Activated CD4-positive, alpha-beta memory T cell treated with anti-CD3 and anti-CD28 coated beads, Interleukin-2, amount 10 ng/mL, durations not matched to agents 7 days and 5 days (primary cell): Measurements from ENCODE around the gene PRODH2. TPM values are rescaled to one million over a fixed set of nuclear protein-coding genes. Genes with fewer than 3 reads are reported as not detected.

Experiments
- CTCF ChIA-PET: fragments of 350-600 bp; sonication (Branson Sonifier 250); formaldehyde crosslinking; loops from one replicate; lab custom pipeline; 2021; ENCODE audit warnings: antibody characterized with exemption, inconsistent platforms; lab: Charles Lee
- POLR2A ChIA-PET: fragments of 350-600 bp; sonication (Branson Sonifier 250); formaldehyde crosslinking; loops from one replicate; lab custom pipeline; 2021; ENCODE audit warnings: antibody characterized with exemption; lab: Charles Lee
- DNase-seq: peaks from one replicate; pipeline ENCODE4 v3.0.0-alpha.2; 2020
- H3K27ac Mint-ChIP-seq: one replicate; pipeline ENCODE4 v1.8.0; 2021; ENCODE audit warnings: mild to moderate bottlenecking, mixed read lengths
- H3K27me3 Mint-ChIP-seq: one replicate; pipeline ENCODE4 v1.8.0; 2021; ENCODE audit warnings: mixed read lengths
- H3K36me3 Mint-ChIP-seq: one replicate; pipeline ENCODE4 v1.8.0; 2021; ENCODE audit warnings: low read depth, mixed read lengths
- H3K4me1 Mint-ChIP-seq: one replicate; pipeline ENCODE4 v1.8.0; 2021; ENCODE audit warnings: mixed read lengths
- H3K4me3 Mint-ChIP-seq: one replicate; pipeline ENCODE4 v1.8.0; 2021; ENCODE audit warnings: mild to moderate bottlenecking, mixed read lengths
- H3K9me3 Mint-ChIP-seq: one replicate; pipeline ENCODE4 v1.8.0; 2021; ENCODE audit warnings: mixed read lengths
- total RNA-seq, 2 experiments: library from RNA; stranded (reverse); gene quantifications; one replicate each; pipeline ENCODE4 v1.2.3, GENCODE V29; 2021

Gene PRODH2
- total RNA-seq, 2 experiments from 2014 or later = not detected

DNA sequence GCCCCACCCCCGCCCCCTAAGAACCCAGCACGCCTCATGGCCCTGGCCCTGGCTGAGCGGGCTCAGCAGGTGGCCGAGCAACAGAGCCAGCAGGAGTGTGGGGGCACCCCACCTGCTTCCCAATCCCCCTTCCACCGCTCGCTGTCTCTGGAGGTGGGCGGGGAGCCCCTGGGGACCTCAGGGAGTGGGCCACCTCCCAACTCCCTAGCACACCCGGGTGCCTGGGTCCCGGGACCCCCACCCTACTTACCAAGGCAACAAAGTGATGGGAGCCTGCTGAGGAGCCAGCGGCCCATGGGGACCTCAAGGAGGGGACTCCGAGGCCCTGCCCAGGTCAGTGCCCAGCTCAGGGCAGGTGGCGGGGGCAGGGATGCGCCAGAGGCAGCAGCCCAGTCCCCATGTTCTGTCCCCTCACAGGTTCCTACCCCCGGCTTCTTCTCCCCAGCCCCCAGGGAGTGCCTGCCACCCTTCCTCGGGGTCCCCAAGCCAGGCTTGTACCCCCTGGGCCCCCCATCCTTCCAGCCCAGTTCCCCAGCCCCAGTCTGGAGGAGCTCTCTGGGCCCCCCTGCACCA, 25.3 kb downstream of the PRODH2 start:
- no peak for DNase-seq
- POLR2A ChIA-PET = no interaction called here
- Mint-ChIP-seq H3K27me3 (no peaks in the 10 kb centered on the region), H3K4me3 (no peak overlapping the region), H3K36me3 (peaks cover 8% of the 10 kb centered on the region), H3K4me1 (no peaks in the 10 kb centered on the region), H3K9me3 (no peaks in the 10 kb centered on the region), H3K27ac (no peak overlapping the region)
- CTCF ChIA-PET = no interaction called here

DNA sequence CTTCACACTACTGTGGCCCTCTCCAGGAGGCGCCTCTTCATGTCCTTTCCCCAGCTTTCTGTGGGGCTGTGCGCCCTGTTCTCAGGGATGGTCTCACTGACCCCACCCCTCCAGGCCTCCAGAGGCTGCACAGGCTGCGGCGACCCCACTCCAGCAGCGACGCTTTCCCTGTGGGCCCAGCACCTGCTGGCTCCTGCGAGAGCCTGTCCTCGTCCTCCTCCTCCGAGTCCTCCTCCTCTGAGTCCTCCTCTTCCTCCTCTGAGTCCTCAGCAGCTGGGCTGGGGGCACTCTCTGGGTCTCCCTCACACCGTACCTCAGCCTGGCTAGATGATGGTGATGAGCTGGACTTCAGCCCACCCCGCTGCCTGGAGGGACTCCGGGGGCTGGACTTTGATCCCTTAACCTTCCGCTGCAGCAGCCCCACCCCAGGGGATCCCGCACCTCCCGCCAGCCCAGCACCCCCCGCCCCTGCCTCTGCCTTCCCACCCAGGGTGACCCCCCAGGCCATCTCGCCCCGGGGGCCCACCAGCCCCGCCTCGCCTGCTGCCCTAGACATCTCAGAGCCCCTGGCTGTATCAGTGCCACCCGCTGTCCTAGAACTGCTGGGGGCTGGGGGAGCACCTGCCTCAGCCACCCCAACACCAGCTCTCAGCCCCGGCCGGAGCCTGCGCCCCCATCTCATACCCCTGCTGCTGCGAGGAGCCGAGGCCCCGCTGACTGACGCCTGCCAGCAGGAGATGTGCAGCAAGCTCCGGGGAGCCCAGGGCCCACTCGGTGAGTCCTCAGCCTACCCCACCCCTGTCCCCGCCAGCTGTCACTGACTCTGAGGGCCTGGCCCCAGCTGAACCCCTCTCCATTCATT, 26.1 kb downstream of the PRODH2 start:
- no peak overlapping the region for H3K27ac Mint-ChIP-seq
- H3K9me3 Mint-ChIP-seq = no peaks in the 10 kb centered on the region
- CTCF ChIA-PET = no interaction called here
- no peak for DNase-seq
- no peaks in the 10 kb centered on the region for H3K4me1 Mint-ChIP-seq
- no peaks in the 10 kb centered on the region for H3K27me3 Mint-ChIP-seq
- POLR2A ChIA-PET = no interaction called here
- H3K4me3 Mint-ChIP-seq = no peak overlapping the region
- H3K36me3 Mint-ChIP-seq = peaks cover 10% of the 10 kb centered on the region

DNA sequence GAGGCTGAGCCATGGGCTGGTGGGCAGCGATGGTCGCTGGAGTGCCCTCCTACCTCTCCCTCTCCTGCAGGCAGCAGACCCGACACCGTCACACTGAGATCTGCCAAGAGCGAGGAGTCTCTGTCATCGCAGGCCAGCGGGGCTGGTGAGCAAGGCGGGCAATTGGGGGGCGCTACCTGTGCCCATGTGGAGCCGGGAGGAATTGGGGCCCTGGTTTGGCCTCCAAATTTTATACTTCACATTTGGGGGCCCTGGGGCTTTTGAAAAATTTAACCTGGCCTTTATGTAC, 27.4 kb downstream of the PRODH2 start:
- POLR2A ChIA-PET = no interaction called here

DNA sequence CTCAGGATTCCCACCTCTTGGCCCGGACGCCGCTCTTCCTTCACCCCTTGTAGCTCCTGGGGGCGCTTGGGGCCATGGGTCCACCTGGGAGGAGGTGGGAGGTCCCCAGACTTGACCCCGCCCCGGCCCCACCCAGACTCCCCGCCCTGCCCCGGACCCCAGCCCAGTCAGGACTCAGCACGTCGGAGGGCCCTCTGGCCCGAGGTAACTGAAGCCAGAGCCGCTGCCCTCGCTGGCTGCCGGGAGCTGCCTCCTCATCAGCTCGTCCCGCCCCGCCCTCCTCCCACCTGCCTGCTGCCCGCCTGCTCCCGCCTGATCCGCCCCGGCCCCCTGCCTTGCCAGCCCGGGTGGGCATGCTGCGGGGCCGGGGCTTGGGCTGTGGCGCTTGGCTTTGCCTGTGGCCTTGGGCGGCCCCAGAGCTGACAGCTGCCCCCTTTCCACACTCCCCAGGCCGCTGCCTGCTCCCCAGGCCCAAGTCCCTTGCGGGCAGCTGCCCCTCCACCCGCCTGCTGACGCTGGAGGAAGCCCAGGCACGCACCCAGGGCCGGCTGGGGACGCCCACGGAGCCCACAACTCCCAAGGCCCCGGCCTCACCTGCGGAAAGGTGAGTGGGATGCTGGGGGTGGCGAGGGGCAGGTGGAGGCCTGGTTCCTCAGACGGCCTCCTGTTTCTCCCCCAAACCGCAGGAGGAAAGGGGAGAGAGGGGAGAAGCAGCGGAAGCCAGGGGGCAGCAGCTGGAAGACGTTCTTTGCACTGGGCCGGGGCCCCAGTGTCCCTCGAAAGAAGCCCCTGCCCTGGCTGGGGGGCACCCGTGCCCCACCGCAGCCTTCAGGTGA, 27.9 kb downstream of the PRODH2 start:
- Mint-ChIP-seq H3K27me3 (no peaks in the 10 kb centered on the region), H3K4me1 (no peaks in the 10 kb centered on the region), H3K27ac (no peak overlapping the region), H3K36me3 (peaks cover 20% of the 10 kb centered on the region), H3K9me3 (no peaks in the 10 kb centered on the region), H3K4me3 (no peak overlapping the region)
- ChIA-PET CTCF (no interaction called here), POLR2A (no interaction called here)
- DNase-seq = no peak

More for the DNA sequence above, 27.4 kb downstream of the PRODH2 start:
- Mint-ChIP-seq H3K9me3 (no peaks in the 10 kb centered on the region), H3K36me3 (peaks cover 16% of the 10 kb centered on the region), H3K27me3 (no peaks in the 10 kb centered on the region), H3K4me3 (no peak overlapping the region), H3K27ac (no peak overlapping the region), H3K4me1 (no peaks in the 10 kb centered on the region)
- DNase-seq = no peak
- CTCF ChIA-PET = no interaction called here

DNA sequence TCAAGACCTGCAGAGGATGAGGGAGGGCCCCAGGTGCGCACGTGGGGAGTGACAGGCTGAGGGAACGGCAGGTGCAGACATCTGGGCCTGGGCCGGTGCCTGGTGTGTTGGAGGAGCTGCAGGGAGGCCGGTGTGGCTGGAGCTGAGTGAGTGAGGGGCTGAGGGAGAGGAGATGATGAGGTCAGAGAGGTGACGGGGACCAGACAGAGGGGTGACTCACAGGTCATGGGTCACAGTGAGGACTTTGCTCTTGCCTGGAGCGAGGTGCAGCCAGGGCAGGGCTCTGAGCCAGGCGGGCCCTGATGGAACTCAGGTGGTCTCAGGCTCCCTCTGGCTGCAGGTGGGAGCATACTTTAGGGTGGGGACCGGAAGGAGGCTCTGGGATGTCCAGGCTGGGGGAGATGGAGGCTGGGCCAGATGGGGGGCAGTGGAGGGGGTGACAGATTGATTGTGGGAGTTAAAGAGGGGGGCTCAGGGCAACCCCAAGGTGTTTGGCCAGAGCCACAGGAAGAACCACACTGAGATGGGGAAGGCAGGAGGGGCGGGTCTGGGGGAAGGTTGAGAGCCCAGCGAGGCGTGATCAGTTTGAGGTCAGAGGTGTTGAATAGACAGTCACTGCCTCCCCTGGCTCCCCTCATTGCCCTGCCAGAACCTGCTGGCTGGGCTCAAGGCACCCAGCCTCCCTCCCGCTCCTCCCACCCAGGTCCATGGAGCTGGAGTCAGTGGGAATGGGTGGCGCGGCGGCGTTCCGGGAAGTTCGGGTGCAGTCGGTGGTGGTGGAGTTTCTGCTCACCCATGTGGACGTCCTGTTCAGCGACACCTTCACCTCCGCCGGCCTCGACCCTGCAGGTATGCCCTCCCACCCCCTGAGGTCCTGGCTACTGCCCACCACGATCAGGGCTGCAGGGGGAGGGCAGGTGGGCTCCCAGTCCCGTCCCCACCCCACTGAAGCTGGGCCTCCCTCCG, 28.9 kb downstream of the PRODH2 start:
- POLR2A ChIA-PET = no interaction called here
- H3K27ac Mint-ChIP-seq = no peak overlapping the region
- no peak for DNase-seq
- no peaks in the 10 kb centered on the region for H3K27me3 Mint-ChIP-seq
- peaks cover 3% of the 10 kb centered on the region for H3K4me1 Mint-ChIP-seq
- CTCF ChIA-PET = no interaction called here
- H3K9me3 Mint-ChIP-seq = no peaks in the 10 kb centered on the region
- peaks cover 26% of the 10 kb centered on the region for H3K36me3 Mint-ChIP-seq
- H3K4me3 Mint-ChIP-seq = no peak overlapping the region

DNA sequence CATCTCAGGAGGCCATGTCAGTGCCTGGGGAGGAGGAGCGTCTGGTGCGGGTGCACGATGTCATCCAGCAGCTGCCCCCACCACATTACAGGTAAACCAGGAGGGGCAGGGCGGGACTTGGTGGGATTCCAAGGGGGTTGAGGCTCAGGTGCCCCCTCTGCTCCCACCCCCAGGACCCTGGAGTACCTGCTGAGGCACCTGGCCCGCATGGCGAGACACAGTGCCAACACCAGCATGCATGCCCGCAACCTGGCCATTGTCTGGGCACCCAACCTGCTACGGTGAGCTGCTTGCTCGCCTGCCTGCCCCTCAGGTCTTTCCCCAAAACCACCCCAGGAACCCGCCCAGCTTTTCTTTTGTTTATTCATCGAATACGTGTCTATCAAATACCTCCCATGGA, 30.1 kb downstream of the PRODH2 start:
- no peak for DNase-seq
- ChIA-PET POLR2A (no interaction called here), CTCF (no interaction called here)
- Mint-ChIP-seq H3K9me3 (no peaks in the 10 kb centered on the region), H3K4me1 (peaks cover 6% of the 10 kb centered on the region), H3K4me3 (no peak overlapping the region), H3K27me3 (no peaks in the 10 kb centered on the region), H3K27ac (no peak overlapping the region), H3K36me3 (peaks cover 33% of the 10 kb centered on the region)

DNA sequence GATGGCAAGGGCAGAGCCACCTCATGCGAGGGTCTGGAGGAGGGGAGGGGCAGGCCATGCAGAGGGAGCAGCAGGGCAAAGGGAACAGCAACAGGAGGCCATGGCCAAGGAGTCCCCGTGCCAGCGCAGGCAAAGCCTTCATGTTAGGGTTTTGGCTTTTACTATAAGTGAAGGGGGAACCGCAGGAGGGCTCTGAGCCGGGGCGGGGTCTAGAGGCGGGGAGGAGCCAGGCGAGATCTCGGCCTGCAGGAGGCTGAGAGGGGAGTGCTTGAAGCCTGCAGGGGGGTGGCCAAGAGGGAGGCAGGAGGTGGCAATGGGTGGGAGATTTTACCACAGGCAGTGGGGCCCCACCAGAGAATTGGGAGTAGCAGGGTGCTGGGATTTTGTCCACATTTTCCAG, 31.0 kb downstream of the PRODH2 start:
- CTCF ChIA-PET = no interaction called here
- no peaks in the 10 kb centered on the region for H3K9me3 Mint-ChIP-seq
- peaks cover 33% of the 10 kb centered on the region for H3K36me3 Mint-ChIP-seq

DNA sequence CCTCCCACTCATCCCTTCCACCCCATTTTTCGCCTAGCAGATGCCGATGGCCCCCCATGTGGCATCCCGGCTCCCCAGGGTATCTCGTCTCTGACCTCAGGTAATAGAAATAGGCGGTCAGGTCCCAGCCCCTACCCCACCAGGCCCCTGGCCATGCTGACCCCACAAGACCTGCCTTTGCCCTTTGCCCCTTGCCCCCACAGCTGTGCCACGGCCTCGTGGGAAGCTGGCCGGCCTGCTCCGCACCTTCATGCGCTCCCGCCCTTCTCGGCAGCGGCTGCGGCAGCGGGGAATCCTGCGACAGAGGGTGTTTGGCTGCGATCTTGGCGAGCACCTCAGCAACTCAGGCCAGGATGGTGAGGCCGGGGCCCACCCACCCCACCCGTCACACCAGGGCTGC, 31.9 kb downstream of the PRODH2 start:
- DNase-seq = no peak
- ChIA-PET POLR2A (no interaction called here), CTCF (no interaction called here)
- no peak overlapping the region for H3K27ac Mint-ChIP-seq
- no peaks in the 10 kb centered on the region for H3K27me3 Mint-ChIP-seq
- peaks cover 22% of the 10 kb centered on the region for H3K4me1 Mint-ChIP-seq
- H3K4me3 Mint-ChIP-seq = no peak overlapping the region
- peaks cover 33% of the 10 kb centered on the region for H3K36me3 Mint-ChIP-seq
- no peaks in the 10 kb centered on the region for H3K9me3 Mint-ChIP-seq

More for the DNA sequence above, 31.0 kb downstream of the PRODH2 start:
- H3K4me3 Mint-ChIP-seq = no peak overlapping the region
- no peak for DNase-seq
- peaks cover 15% of the 10 kb centered on the region for H3K4me1 Mint-ChIP-seq
- no peaks in the 10 kb centered on the region for H3K27me3 Mint-ChIP-seq
- POLR2A ChIA-PET = no interaction called here
- H3K27ac Mint-ChIP-seq = no peak overlapping the region

DNA sequence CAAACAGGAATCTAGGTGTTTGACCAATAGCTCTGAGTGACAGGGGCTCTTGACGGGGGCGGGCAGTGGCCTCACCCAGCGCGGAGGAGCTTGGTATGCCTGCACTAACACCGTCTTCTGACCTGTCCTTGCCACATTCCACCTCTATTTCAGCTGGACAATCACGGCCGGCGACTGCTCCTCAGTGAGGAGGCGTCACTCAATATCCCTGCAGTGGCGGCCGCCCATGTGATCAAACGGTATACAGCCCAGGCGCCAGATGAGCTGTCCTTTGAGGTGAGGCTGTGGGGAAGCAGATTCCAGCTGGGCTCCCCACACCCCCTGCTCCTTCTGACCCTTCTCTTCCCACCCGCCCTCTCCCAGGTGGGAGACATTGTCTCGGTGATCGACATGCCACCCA, 32.6 kb downstream of the PRODH2 start:
- Mint-ChIP-seq H3K9me3 (no peaks in the 10 kb centered on the region), H3K4me1 (peaks cover 23% of the 10 kb centered on the region), H3K27me3 (no peaks in the 10 kb centered on the region), H3K27ac (no peak overlapping the region), H3K4me3 (no peak overlapping the region), H3K36me3 (peaks cover 33% of the 10 kb centered on the region)
- DNase-seq = no peak
- ChIA-PET CTCF (no interaction called here), POLR2A (no interaction called here)

DNA sequence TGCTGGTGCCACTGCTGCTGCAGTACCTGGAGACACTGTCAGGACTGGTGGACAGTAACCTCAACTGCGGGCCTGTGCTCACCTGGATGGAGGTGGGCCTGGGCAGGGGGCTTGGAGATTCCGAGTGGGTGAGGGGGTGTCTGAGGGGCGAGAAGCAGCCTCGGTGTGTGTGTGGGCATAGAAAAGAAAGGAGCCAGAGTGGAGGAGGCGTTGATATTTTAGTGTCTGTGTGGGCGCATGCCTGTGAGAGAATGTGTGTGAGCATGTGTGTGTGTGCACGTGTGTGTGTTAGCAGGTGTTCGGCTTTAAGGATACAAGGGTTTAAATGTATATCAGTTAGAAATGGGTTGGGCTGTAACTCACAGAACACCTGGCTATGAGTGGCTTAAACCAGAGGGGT, 33.6 kb downstream of the PRODH2 start:
- no peaks in the 10 kb centered on the region for H3K9me3 Mint-ChIP-seq
- CTCF ChIA-PET = no interaction called here
- H3K4me3 Mint-ChIP-seq = no peak overlapping the region
- H3K4me1 Mint-ChIP-seq = peaks cover 30% of the 10 kb centered on the region
- no peak for DNase-seq
- H3K27ac Mint-ChIP-seq = no peak overlapping the region
- H3K27me3 Mint-ChIP-seq = no peaks in the 10 kb centered on the region
- H3K36me3 Mint-ChIP-seq = peaks cover 33% of the 10 kb centered on the region
- POLR2A ChIA-PET = no interaction called here

DNA sequence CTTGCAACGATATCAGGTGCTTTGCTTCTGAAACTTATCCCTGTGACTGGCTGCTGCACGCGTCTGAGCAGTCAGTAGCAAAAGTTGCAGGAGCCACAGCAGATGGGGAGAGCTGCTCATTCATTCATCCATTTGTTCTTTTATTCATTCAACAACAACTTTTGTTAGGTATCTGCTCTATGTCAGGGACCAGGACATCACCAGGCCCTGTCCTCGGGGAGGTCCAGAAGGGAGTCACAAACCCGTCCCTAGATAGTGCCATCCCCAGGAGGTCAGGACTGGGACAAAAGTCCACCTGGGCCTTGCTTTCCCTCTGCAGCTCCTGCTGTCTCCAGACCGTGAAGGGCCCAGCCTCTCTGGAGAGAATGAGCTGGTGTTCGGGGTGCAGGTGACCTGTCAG, 34.7 kb downstream of the PRODH2 start:
- DNase-seq = no peak
- Mint-ChIP-seq H3K4me3 (peak overlapping the region; percentile 52), H3K9me3 (no peaks in the 10 kb centered on the region), H3K27me3 (no peaks in the 10 kb centered on the region), H3K36me3 (peaks cover 26% of the 10 kb centered on the region), H3K4me1 (peaks cover 30% of the 10 kb centered on the region), H3K27ac (no peak overlapping the region)
- ChIA-PET POLR2A (no interaction called here), CTCF (no interaction called here)

DNA sequence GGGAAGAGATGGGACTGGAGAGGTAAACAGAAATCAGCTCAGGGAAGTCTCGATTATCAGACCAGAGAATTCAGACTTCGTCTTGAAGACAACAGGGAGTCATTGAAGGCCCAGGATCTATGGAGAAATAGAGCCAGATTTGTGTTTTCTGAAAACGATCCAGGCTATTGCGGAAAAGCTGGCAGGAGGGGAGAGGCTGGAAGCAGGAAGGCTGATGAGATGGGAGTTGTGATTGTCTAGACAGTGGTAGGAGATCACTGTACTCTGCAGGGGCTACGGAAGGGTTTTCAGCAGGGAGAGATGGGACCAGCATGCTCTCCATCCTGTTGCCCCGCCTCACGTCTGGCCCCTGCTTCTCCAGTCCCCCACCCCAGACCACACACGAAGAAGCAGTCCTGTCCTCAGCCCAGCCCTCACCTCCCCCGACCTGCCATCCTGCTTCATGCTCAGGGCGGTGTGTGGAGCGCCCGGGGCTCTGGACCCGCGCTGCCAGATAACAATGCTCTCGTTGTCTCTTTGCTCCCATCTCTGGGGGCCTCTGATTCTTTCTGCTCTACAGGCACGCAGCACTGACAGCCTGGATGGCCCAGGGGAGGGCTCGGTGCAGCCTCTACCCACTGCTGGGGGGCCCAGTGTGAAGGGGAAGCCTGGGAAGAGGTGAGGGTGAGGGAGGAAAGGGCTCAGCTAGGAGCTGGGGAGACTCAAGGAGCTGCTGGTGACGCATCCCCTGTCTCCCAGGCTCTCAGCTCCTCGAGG, 35.4 kb downstream of the PRODH2 start:
- ChIA-PET CTCF (interaction anchor here (1.0 kb wide), 1 partner anchor 29 kb away, joined by 4 read pairs; the partner anchor contains the start of gene LIN37), POLR2A (no interaction called here)
- no peaks in the 10 kb centered on the region for H3K27me3 Mint-ChIP-seq
- DNase-seq = no peak
- H3K36me3 Mint-ChIP-seq = peaks cover 24% of the 10 kb centered on the region
- H3K4me3 Mint-ChIP-seq = peak overlapping the region; percentile 81
- H3K4me1 Mint-ChIP-seq = peaks cover 30% of the 10 kb centered on the region
- H3K9me3 Mint-ChIP-seq = no peaks in the 10 kb centered on the region
- H3K27ac Mint-ChIP-seq = peak overlapping the region; percentile 18
